WTC11 (cell line): Measurements from ENCODE around the gene BAIAP2.

ENCODE experiments used
- ATF2 ChIP-seq: sonication (generic); formaldehyde crosslinking; IDR thresholded peaks from 2 replicates; pipeline ENCODE4 v1.8.1; 2022; ENCODE audit warnings: low read depth, missing genetic modification reagents, borderline replicate concordance
- CTCF ChIP-seq: fragments of 200-600 bp; IDR thresholded peaks from 2 replicates; pipeline ENCODE4 v1.8.0; 2022; ENCODE audit warnings: antibody characterized with exemption
- NR3C1 ChIP-seq: sonication (generic); formaldehyde crosslinking; conservative IDR thresholded peaks from 2 replicates; pipeline ENCODE4 v1.8.1; 2023; ENCODE audit warnings: low read depth, mild to moderate bottlenecking, missing genetic modification reagents
- SP1 ChIP-seq: sonication (generic); formaldehyde crosslinking; conservative IDR thresholded peaks from 2 replicates; pipeline ENCODE4 v1.8.1; 2022; ENCODE audit warnings: missing genetic modification reagents
- ZNF138 ChIP-seq: sonication (generic); formaldehyde crosslinking; conservative IDR thresholded peaks from 2 replicates; pipeline ENCODE4 v1.8.1; 2022; ENCODE audit warnings: mild to moderate bottlenecking, moderate library complexity, missing genetic modification reagents
- ZSCAN18 ChIP-seq: fragments of 250-450 bp; sonication (Bioruptor Pico); IDR thresholded peaks from 2 replicates; pipeline ENCODE4 v2.1.2; 2022; ENCODE audit warnings: mild to moderate bottlenecking, moderate library complexity

- TF ChIP-seq ATF2 (CRISPR knock-in tag), result no peak
- TF ChIP-seq ZSCAN18, result no peak
- TF ChIP-seq CTCF, result no peak
- TF ChIP-seq NR3C1, result no peak
- no peak for TF ChIP-seq SP1 (CRISPR knock-in tag)
- no peak for TF ChIP-seq ZNF138 (CRISPR knock-in tag)
Observed at GRCh38 chr17:81083125-81083765, 48.3 kb downstream of the BAIAP2 start.
